Epidermal melanocyte (primary cell): ENCODE results near the gene TCEA3.

Experiments
- DNase-seq: peaks from one replicate; pipeline ENCODE4 v3.0.0; 2011; ENCODE audit warnings: low spot score; ENCODE audit not compliant: insufficient read length

TCEA3 gene

DNA sequence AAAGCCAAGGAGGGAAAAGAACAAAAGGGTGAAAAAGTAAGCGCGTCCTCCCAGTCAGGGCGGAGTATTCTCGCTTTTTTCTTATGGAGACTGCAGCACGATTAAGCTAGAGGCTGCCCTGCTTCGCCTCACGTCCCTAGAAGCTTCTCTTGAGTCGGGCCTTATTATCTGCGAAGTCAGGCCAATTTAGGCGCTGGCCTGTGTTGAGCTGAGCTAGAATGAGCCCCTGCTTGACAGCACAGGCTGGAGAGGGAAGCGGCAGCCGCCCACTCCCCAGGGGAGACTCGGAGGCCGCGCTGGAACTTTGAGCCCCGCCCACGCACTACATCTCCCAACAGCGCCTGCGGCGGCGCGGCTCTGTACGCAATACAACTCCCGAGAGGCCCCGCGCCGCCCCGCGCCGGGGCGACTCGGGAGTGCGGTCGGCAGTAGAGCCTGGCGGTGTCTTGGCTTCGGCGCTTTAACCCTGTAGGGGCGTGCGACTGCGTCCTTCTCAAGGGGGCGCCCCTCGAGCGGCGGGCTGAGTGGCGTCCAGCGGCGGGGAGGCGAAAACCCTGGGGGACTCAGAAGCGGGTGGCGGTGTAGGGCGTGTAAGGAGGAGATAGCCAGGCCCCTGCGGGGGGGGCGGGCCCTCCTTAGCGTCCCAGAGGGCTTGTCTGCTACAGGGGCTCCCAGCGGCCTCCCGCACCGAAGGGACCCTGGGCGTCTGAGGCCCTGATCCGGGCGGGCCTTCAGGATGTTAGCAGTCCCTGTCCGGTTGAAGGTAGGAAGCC lies 55.8 kb downstream of the TCEA3 start:
- DNase-seq, result peak; percentile 64

GRCh38 chr1:23367791-23368561 lies 56.6 kb downstream of the TCEA3 start:
- peak; percentile 92 for DNase-seq

DNA sequence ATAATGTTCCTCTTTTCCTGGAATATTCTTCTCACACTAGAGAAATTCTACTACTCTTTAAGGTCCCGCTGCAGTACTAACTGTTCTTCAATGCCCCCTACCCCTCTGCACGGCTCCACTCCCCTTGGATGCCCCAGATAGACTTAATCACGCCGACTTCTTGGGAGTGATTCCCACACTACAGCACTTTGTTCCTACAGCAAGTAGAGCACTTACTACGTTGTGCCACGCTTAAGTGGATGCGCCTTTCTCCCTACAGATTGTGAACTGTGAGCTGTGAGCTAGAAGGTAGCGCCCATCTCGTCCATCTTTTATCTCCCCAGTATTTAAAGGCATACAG lies 57.1 kb downstream of the TCEA3 start:
- no peak for DNase-seq

- DNase-seq, result no peak
These were observed 58.0 kb downstream of the TCEA3 start for GRCh38 chr1:23366598-23366997.

- DNase-seq, result no peak
These were observed 58.4 kb downstream of the TCEA3 start for GRCh38 chr1:23366146-23366545.

GRCh38 chr1:23362218-23362713 lies 62.3 kb downstream of the TCEA3 start:
- DNase-seq, result no peak

- DNase-seq, result no peak
These were observed 66.2 kb downstream of the TCEA3 start for GRCh38 chr1:23358310-23358875.

DNA sequence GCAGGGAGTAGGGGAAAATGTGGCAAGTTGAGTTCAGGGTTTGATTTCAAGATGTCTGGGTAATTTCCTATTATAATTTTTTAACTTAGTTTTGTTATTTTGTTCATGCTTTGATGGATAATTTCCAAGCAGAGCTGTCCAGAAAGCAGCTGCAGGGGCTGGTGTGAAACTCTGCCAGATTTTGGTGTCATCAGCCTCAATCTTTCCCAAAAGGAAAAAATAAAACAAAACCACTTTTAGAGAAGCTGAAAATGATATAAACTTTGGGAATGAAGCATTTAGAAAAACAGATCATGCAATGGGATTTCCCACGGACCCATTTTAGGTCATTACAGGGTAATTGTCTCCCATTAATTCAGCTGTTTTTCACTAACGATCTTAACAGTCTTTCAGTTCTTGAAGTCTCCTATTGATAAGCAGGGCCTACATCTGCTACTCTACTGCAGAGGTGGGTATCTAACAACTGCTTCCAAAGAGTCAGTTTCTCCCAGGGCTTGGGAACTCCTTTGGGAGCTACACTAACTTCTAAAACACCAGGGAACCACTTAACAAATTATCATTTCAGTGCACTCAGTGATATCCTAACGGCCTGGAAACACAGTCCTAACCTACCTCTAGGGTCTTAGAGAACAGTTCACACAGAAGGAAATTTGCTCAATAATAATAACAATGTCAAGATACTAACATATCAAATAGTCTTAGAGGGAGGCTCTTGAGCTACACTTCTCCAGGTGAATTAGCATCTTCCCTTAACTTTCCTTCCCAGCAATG lies 67.2 kb downstream of the TCEA3 start:
- DNase-seq, result no peak

DNA sequence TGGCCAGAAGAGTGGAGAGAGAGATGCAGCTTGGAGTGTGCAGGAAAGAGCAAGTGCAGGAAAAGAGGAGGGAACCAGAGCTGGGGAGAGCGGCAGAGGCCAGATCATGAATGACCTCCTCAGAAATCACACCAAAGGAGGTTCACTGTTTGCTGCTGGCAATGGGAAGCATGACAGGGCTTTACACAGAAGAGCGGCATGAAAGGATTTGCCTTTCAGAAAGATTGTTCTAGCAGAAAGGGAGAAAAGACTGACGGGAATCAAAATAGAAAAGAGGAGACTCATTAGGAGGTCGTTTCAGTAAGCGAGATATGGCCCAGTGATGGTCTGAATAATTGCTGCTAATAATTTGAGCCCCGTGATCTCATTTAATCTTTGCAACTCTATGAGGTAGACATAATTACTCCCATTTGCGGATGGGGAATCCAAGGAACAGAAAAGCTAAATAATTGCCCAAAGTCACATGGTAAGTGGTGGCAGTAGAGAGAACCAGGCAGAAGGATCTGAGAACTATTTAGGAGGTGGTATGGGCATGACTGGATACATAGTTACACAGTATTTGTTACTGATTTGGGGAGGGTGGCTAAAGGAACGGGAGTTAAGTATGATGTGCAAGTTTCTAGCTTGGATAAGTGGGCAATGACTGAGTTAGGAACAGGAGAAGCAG lies 67.9 kb downstream of the TCEA3 start:
- DNase-seq, result no peak

DNA sequence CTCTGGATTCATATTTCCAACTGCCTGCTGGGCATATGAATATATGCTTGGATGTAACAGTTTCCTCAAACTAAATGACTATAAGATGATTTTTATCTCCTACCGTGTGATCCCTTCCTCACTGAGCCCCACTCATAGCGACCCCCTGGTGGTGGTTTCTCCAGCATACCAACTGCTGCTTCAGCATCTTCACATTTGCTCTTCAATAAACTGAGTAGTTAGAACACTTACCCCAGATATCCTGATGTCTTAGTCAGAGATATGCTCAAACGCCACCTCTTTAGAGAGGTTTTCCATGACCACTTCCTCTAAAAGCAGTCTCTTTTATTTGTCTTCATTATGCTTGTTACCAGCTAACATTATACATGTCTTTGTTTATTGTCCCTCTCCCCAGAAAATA lies 70.3 kb downstream of the TCEA3 start:
- DNase-seq, result no peak

DNA sequence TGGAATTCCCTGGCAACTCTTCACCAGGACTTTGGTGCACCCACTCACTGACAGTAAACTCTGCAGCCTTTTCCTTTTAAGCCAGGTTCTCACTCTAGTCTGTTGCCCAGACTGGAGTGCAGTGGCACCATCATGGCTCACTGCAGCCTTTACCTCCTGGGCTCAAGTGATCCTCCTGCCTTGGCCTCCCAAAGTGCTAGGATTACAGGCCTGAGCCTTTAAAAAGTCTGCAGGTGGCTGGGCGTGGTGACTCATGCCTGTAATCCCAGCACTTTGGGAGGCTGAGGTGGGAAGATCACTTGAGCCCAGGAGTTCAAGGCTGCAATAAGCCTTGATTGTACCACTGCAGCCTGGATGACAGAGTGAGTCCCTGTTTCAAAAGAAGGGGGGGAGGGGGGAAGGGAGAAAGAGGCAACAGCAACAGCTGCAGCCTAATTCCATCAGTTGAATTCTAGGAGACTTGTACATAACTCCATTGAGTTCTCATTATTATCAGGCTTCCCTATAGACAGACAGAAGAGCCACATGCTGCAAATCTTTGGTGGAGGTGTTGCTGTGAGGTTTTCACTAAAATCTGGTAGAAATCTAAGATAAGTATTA lies 72.4 kb downstream of the TCEA3 start:
- DNase-seq, result no peak

DNA sequence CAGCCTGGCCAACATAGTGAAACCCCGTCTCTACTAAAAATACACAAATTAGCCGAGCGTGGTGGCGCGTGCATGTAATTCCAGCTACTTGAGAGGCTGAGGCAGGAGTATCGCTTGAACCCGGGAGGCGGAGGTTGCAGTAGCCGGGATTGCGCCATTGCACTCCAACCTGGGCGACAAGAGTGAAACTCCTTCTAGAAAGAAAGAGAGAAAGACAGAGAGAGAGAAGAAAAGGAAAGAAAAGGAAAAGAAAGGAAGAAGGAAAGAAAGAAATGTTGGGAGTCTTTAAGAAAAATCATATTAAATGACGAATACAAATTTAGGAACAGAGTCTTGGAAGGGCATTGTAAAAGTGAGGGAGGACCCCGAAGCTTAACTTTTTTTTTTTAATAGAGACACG lies 78.6 kb downstream of the TCEA3 start:
- no peak for DNase-seq

GRCh38 chr1:23344987-23345472 lies 79.5 kb downstream of the TCEA3 start:
- no peak for DNase-seq

GRCh38 chr1:23344111-23344986 lies 80.2 kb downstream of the TCEA3 start, which contains the start of gene HNRNPR:
Gene HNRNPR, minus strand, starts transcription at chr1:23344284. Its CDS starts 3,276 bp downstream, at chr1:23341008.
- peak; percentile 95 for DNase-seq

- DNase-seq, result no peak
These were observed 81.1 kb downstream of the TCEA3 start for GRCh38 chr1:23343221-23344110.

GRCh38 chr1:23341931-23342692 lies 82.4 kb downstream of the TCEA3 start:
- DNase-seq, result no peak

DNA sequence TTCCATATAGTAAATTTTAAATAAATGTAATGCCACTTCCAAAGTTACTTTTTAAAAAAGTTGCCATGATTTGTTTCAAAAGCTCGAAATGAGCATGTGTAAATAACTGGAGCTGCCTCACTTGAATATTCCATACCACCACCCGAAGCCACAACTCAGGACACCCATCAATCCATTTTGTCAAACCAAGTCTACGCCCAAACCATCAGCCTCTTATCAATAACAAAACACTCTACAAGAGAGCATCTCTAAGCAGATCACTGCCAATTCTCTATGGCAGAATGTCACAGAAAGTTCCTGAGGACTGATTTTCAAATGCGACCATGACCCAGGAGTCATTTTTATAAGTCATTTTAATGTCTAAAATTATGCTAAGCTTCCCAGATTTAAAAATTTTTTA lies 84.9 kb downstream of the TCEA3 start:
- DNase-seq, result no peak

DNA sequence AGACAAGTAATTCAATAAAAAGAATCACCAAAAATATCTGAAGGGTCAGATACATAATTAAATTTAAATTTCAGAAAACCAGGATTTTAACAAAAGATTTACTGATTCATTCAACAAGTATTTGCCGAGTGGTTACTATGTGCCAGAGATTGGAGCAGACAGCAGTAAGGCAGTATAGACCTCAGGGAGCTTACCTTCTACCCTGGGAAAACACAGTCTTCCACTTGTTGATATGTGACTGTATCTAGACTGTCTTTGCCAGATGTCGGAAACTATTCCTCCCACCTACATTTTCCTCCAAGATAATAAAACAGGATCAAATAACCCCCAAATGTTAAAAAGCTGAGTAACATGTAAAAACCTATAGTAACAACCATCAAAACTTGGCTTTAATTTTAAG lies 86.7 kb downstream of the TCEA3 start:
- DNase-seq, result no peak
